Thyroid gland (tissue), 4 donors: ENCODE results near the gene CST9. TPM values are rescaled to one million over a fixed set of nuclear protein-coding genes. Genes with fewer than 3 reads are reported as not detected.
A peak's percentile ranks its signal among the peaks of the same experiment; 100 is the strongest.

Source experiments
- DNase-seq, 2 donors: peaks; one replicate each; pipeline ENCODE4 v3.0.0-alpha.2; 2019
- H3K27ac ChIP-seq, 3 donors: fragments of 200-600 bp; sonication (generic); 1 replicate in 2 of 3; 2 replicates in 1 of 3; pipeline ENCODE4 v1.5.1; 2016 to 2019; ENCODE audit warnings: mild to moderate bottlenecking in 1 of 3, moderate library complexity in 1 of 3
- H3K27me3 ChIP-seq: fragments of 200-600 bp; sonication (generic); one replicate; pipeline ENCODE4 v1.5.1; 2019
- H3K36me3 ChIP-seq, 2 donors: fragments of 200-600 bp; sonication (generic); one replicate each; pipeline ENCODE4 v1.5.1; 2016 to 2019
- H3K4me1 ChIP-seq, 2 donors: fragments of 200-600 bp; sonication (generic); one replicate each; pipeline ENCODE4 v1.5.1; 2017 to 2019
- H3K4me3 ChIP-seq, 3 donors: fragments of 200-600 bp; sonication (generic); replicated peaks in 1 of 3; 1 replicate in 2 of 3; 2 replicates in 1 of 3; pipeline ENCODE4 v1.5.1; 2016; ENCODE audit warnings: mild to moderate bottlenecking in 1 of 3
- H3K9me3 ChIP-seq: fragments of 200-600 bp; sonication (generic); one replicate; pipeline ENCODE4 v1.5.1; 2017
- CTCF ChIP-seq, 6 experiments: fragments of 200-600 bp in 3 of 6; fragments of 450-650 bp in 3 of 6; sonication (generic) in 3 of 6; IDR thresholded peaks; one replicate each; pipeline ENCODE4 v1.5.1; 2016 to 2019; ENCODE audit warnings: antibody characterized with exemption in 6 of 6, mild to moderate bottlenecking in 2 of 6, inconsistent platforms in 1 of 6, moderate library complexity in 1 of 6
- POLR2A ChIP-seq, 2 donors: fragments of 450-650 bp; IDR thresholded peaks; one replicate each; pipeline ENCODE4 v1.6.1; 2017; ENCODE audit warnings: antibody characterized with exemption in 2 of 2, mild to moderate bottlenecking in 2 of 2, moderate library complexity in 1 of 2
- WGBS, 2 donors: methylation state at CpG; one replicate each; pipeline ENCODE4 v1.1.5; 2017; 5-methylcytosine and 5-hydroxymethylcytosine counted together
- intact Hi-C: fragments of 100-400 bp; cut with DNase I; formaldehyde crosslinking; loops from one replicate; pipeline ENCODE4 v1.15.1; 2023
- total RNA-seq, 4 donors: library from RNA; depleted of rRNA; stranded (reverse); fragments of >200 nt; gene quantifications; one replicate each; pipeline ENCODE4 v1.2.3, GENCODE V29; 2016

CST9 gene
- total RNA-seq, 4 donors from 2014 or later: not detected

- intact Hi-C loops: no loop called here
- H3K4me1 ChIP-seq: peaks cover 0 to 11% of the 10 kb centered on the region in 2 donors
- WGBS, 2 donors: 90 to 94% methylated on average over 6 of the region's 6 CpGs
- no peaks in the 10 kb centered on the region for H3K9me3 ChIP-seq
- H3K27ac ChIP-seq: no peak overlapping the region
- no peak overlapping the region for H3K4me3 ChIP-seq
- TF ChIP-seq CTCF (IDR thresholded peaks at IDR 0.05) (no peak), POLR2A (IDR thresholded peaks at IDR 0.05) (no peak)
- H3K27me3 ChIP-seq: no peaks in the 10 kb centered on the region
- peaks cover 0 to 6% of the 10 kb centered on the region in 2 donors for H3K36me3 ChIP-seq
- no peak for DNase-seq
These were observed 22.8 kb upstream of the CST9 start for GRCh38 chr20:23628402-23629016.

GRCh38 chr20:23627501-23627900 lies 21.8 kb upstream of the CST9 start:
- H3K27ac ChIP-seq: no peak overlapping the region
- H3K36me3 ChIP-seq: no peaks in the 10 kb centered on the region
- H3K4me3 ChIP-seq: no peak overlapping the region
- peaks cover 0 to 11% of the 10 kb centered on the region in 2 donors for H3K4me1 ChIP-seq
- no peaks in the 10 kb centered on the region for H3K27me3 ChIP-seq
- WGBS, 2 donors: 86 to 89% methylated on average over 3 of the region's 3 CpGs
- intact Hi-C loops: no loop called here
- H3K9me3 ChIP-seq: no peaks in the 10 kb centered on the region
- TF ChIP-seq CTCF (IDR thresholded peaks at IDR 0.05) (no peak), POLR2A (IDR thresholded peaks at IDR 0.05) (no peak)
- DNase-seq: no peak

GRCh38 chr20:23626040-23626620 lies 20.4 kb upstream of the CST9 start:
- no peak overlapping the region for H3K4me3 ChIP-seq
- peaks cover 0 to 11% of the 10 kb centered on the region in 2 donors for H3K4me1 ChIP-seq
- no peak for DNase-seq
- WGBS, 2 donors: 75 to 76% methylated on average over 4 of the region's 4 CpGs
- no peak overlapping the region for H3K27ac ChIP-seq
- no peak for TF ChIP-seq CTCF (IDR thresholded peaks at IDR 0.05)
- no peak for TF ChIP-seq POLR2A (IDR thresholded peaks at IDR 0.05)
- intact Hi-C loops: no loop called here
- no peaks in the 10 kb centered on the region for H3K27me3 ChIP-seq
- no peaks in the 10 kb centered on the region for H3K9me3 ChIP-seq
- no peaks in the 10 kb centered on the region for H3K36me3 ChIP-seq

GRCh38 chr20:23625236-23625964 lies 19.7 kb upstream of the CST9 start:
- Histone ChIP-seq H3K4me1 (peaks cover 0 to 11% of the 10 kb centered on the region in 2 donors), H3K27ac (no peak overlapping the region), H3K4me3 (no peak overlapping the region), H3K27me3 (no peaks in the 10 kb centered on the region), H3K9me3 (no peaks in the 10 kb centered on the region), H3K36me3 (no peaks in the 10 kb centered on the region)
- TF ChIP-seq CTCF (IDR thresholded peaks at IDR 0.05) (no peak), POLR2A (IDR thresholded peaks at IDR 0.05) (no peak)
- DNase-seq: no peak
- intact Hi-C loops: no loop called here
- WGBS, 2 donors: 66 to 75% methylated on average over 9 of the region's 9 CpGs

- H3K27ac ChIP-seq: peak overlapping the region in 1 of 3 donors; percentile 46
- 73 to 84% methylated on average over 2 of the region's 2 CpGs for WGBS, 2 donors
- H3K27me3 ChIP-seq: no peaks in the 10 kb centered on the region
- intact Hi-C loops: no loop called here
- H3K4me1 ChIP-seq: peaks cover 0 to 11% of the 10 kb centered on the region in 2 donors
- H3K4me3 ChIP-seq: no peak overlapping the region
- H3K9me3 ChIP-seq: no peaks in the 10 kb centered on the region
- no peaks in the 10 kb centered on the region for H3K36me3 ChIP-seq
- TF ChIP-seq CTCF (IDR thresholded peaks at IDR 0.05) (no peak), POLR2A (IDR thresholded peaks at IDR 0.05) (no peak)
- DNase-seq: no peak
These were observed 18.6 kb upstream of the CST9 start for GRCh38 chr20:23624324-23624691.
